Stimulated activated CD8-positive, alpha-beta memory T cell treated with anti-CD3 and anti-CD28 coated beads, Interleukin-12 subunit alpha, Interleukin-12 subunit beta, amount 100 ng/mL, for 24 hours (primary cell): ENCODE data around the gene KCTD2.
A peak's percentile ranks its signal among the peaks of the same experiment; 100 is the strongest.
"Not testable (repeated sequence)": the region's sequence is repeated elsewhere in the genome, so short reads cannot be mapped to it uniquely, and the experiment has no call there.

ENCODE experiments used
- DNase-seq: peaks from one replicate; pipeline ENCODE4 v3.0.0-alpha.2; 2020; ENCODE audit errors: extremely low read depth

The KCTD2 gene

GRCh38 chr17:75020331-75021110 lies 26.5 kb upstream of the KCTD2 start:
- DNase-seq, result no peak

- DNase-seq, result no peak
Measured at GRCh38 chr17:75024686-75025397, 22.2 kb upstream of the KCTD2 start.

GRCh38 chr17:75025398-75025734 lies 21.7 kb upstream of the KCTD2 start:
- DNase-seq, result not testable (repeated sequence)

GRCh38 chr17:75026650-75027049 lies 20.4 kb upstream of the KCTD2 start:
- not testable (repeated sequence) for DNase-seq

GRCh38 chr17:75030161-75030560 lies 16.9 kb upstream of the KCTD2 start:
- no peak for DNase-seq

- no peak for DNase-seq
Measured at GRCh38 chr17:75031972-75032719, 14.9 kb upstream of the KCTD2 start.

GRCh38 chr17:75032720-75033280 lies 14.2 kb upstream of the KCTD2 start:
- DNase-seq, result no peak

GRCh38 chr17:75033346-75034235 lies 13.4 kb upstream of the KCTD2 start:
- DNase-seq, result peak; percentile 68

GRCh38 chr17:75034236-75034908 lies 12.7 kb upstream of the KCTD2 start:
- peak; percentile 69 for DNase-seq

- peak; percentile 39 for DNase-seq
Measured at GRCh38 chr17:75036643-75037268, 10.3 kb upstream of the KCTD2 start.

- DNase-seq, result no peak
Measured at GRCh38 chr17:75039238-75039637, 7.8 kb upstream of the KCTD2 start.

GRCh38 chr17:75041656-75042280 lies 5.3 kb upstream of the KCTD2 start:
- DNase-seq, result no peak

GRCh38 chr17:75043789-75044188 lies 3.2 kb upstream of the KCTD2 start:
- DNase-seq, result not testable (repeated sequence)

- no peak for DNase-seq
Measured at GRCh38 chr17:75044716-75045115, 2.3 kb upstream of the KCTD2 start.

GRCh38 chr17:75045946-75046406 lies 1.0 kb upstream of the KCTD2 start:
- not testable (repeated sequence) for DNase-seq

- no peak for DNase-seq
Measured at GRCh38 chr17:75047398-75048098, 523 bp downstream of the KCTD2 start.

- DNase-seq, result no peak
Measured at GRCh38 chr17:75048249-75048878, 1.3 kb downstream of the KCTD2 start.

- DNase-seq, result no peak
Measured at GRCh38 chr17:75049057-75049456, 2.0 kb downstream of the KCTD2 start.
